SK-N-SH treated with all-trans-retinoic acid at 6 μM for 48 hours (cell line): ENCODE results near the gene CBX8.

ENCODE experiments used
- ATAC-seq: fragments of 200-7000 bp; cut with Tn5 transposase; 3 replicates; pipeline ENCODE4 v1.9.1; 2020; ENCODE audit warnings: mild to moderate bottlenecking, moderate library complexity
- ARNTL ChIP-seq: fragments of 450-650 bp; formaldehyde crosslinking; IDR thresholded peaks from 2 replicates; pipeline ENCODE4 v1.5.0; 2020; ENCODE audit warnings: low read depth, mild to moderate bottlenecking, moderate library complexity, borderline replicate concordance
- BACH2 ChIP-seq: fragments of 250-450 bp; sonication (Bioruptor Pico); IDR thresholded peaks from 2 replicates; pipeline ENCODE4 v1.9.0; 2021; ENCODE audit warnings: mild to moderate bottlenecking, borderline replicate concordance
- CSDC2 ChIP-seq: fragments of 250-450 bp; sonication (Bioruptor Pico); IDR thresholded peaks from 2 replicates; pipeline ENCODE4 v1.5.0; 2020; ENCODE audit warnings: mild to moderate bottlenecking, moderate library complexity
- ESRRG ChIP-seq: fragments of 250-450 bp; sonication (Bioruptor Pico); IDR thresholded peaks from 2 replicates; pipeline ENCODE4 v1.6.1; 2021; ENCODE audit warnings: mild to moderate bottlenecking
- GLIS3 ChIP-seq: fragments of 250-450 bp; sonication (Bioruptor Pico); IDR thresholded peaks from 2 replicates; pipeline ENCODE4 v1.5.0; 2020; ENCODE audit warnings: mild to moderate bottlenecking, moderate library complexity
- OSR1 ChIP-seq: fragments of 250-450 bp; sonication (Bioruptor Pico); IDR thresholded peaks from 2 replicates; pipeline ENCODE4 v1.8.0; 2022; ENCODE audit warnings: moderate library complexity, mild to moderate bottlenecking, inconsistent platforms
- PATZ1 ChIP-seq: fragments of 250-450 bp; sonication (Bioruptor Pico); IDR thresholded peaks from 2 replicates; pipeline ENCODE4 v1.8.0; 2020; ENCODE audit warnings: mild to moderate bottlenecking, moderate library complexity, borderline replicate concordance
- RARB ChIP-seq: fragments of 250-450 bp; sonication (Bioruptor Pico); IDR thresholded peaks from 2 replicates; pipeline ENCODE4 v1.8.0; 2021; ENCODE audit warnings: mild to moderate bottlenecking, moderate library complexity
- SNAI2 ChIP-seq: fragments of 250-450 bp; sonication (Bioruptor Pico); IDR thresholded peaks from 2 replicates; pipeline ENCODE4 v1.5.0; 2020; ENCODE audit warnings: mild to moderate bottlenecking, moderate library complexity
- TCF4 ChIP-seq: fragments of 250-450 bp; sonication (Bioruptor Pico); IDR thresholded peaks from 2 replicates; pipeline ENCODE4 v1.8.0; 2021; ENCODE audit warnings: mild to moderate bottlenecking, moderate library complexity, borderline replicate concordance
- ZC3H10 ChIP-seq: fragments of 250-450 bp; sonication (Bioruptor Pico); IDR thresholded peaks from 2 replicates; pipeline ENCODE4 v1.5.1; 2021; ENCODE audit warnings: mild to moderate bottlenecking, moderate library complexity
- ZFP3 ChIP-seq: fragments of 250-450 bp; sonication (Bioruptor Pico); IDR thresholded peaks from 2 replicates; pipeline ENCODE4 v1.5.0; 2020; ENCODE audit warnings: mild to moderate bottlenecking, moderate library complexity
- ZFP30 ChIP-seq: fragments of 450-650 bp; formaldehyde crosslinking; IDR thresholded peaks from 2 replicates; pipeline ENCODE4 v1.5.0; 2022; ENCODE audit warnings: mild to moderate bottlenecking, moderate library complexity
- ZNF565 ChIP-seq: fragments of 450-650 bp; formaldehyde crosslinking; conservative IDR thresholded peaks from 2 replicates; pipeline ENCODE4 v1.5.0; 2020; ENCODE audit warnings: low read depth, mild to moderate bottlenecking, moderate library complexity
- ZNF8 ChIP-seq: fragments of 450-650 bp; formaldehyde crosslinking; IDR thresholded peaks from 2 replicates; pipeline ENCODE4 v1.5.0; 2020; ENCODE audit warnings: mild to moderate bottlenecking, moderate library complexity
- TF ChIP-seq, protein P1 (sequence below): fragments of 250-450 bp; sonication (Bioruptor Pico); IDR thresholded peaks from 2 replicates; pipeline ENCODE4 v1.5.0; 2020; ENCODE audit warnings: mild to moderate bottlenecking, moderate library complexity
- TF ChIP-seq, protein P2 (sequence below): fragments of 250-450 bp; sonication (Bioruptor Pico); IDR thresholded peaks from 2 replicates; pipeline ENCODE4 v1.8.0; 2021; ENCODE audit warnings: low read depth, mild to moderate bottlenecking, moderate library complexity, borderline replicate concordance

CBX8 gene

DNA sequence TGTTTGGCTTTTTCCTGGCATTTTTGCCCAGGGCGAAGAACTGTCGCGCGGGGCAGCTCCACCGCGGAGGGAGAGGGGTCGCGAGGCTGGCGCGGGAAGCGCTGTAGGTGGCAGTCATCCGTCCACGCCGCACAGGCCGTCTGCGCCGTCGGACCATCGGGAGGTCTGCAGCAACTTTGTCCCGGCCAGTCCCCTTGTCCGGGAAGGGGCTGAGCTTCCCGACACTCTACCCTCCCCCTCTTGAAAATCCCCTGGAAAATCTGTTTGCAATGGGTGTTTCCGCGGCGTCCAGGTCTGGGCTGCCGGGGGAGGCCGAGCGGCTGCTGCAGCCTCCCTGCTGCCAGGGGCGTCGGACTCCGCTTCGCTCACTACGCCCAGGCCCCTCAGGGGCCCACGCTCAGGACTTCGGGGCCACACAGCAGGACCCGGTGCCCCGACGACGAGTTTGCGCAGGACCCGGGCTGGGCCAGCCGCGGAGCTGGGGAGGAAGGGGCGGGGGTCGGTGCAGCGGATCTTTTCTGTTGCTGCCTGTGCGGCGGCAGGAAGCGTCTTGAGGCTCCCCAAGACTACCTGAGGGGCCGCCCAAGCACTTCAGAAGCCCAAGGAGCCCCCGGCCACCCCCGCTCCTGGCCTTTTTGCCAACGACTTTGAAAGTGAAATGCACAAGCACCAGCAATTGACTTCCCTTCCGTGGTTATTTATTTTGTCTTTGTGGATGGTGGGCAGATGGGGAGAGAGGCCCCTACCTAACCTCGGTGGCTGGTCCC is 44.7 kb upstream of the CBX8 start:
- no peak for ATAC-seq
- TF ChIP-seq ZC3H10 (CRISPR knock-in tag): no peak
- TF ChIP-seq ARNTL (CRISPR knock-in tag): no peak
- no peak for TF ChIP-seq GLIS3 (CRISPR knock-in tag)
- TF ChIP-seq CSDC2 (CRISPR knock-in tag): no peak
- TF ChIP-seq ZNF565 (CRISPR knock-in tag): no peak
- TF ChIP-seq BACH2 (CRISPR knock-in tag): no peak
- no peak for TF ChIP-seq TCF4
- TF ChIP-seq ZFP3: no peak
- no peak for TF ChIP-seq OSR1 (CRISPR knock-in tag)
- no peak for TF ChIP-seq SNAI2

DNA sequence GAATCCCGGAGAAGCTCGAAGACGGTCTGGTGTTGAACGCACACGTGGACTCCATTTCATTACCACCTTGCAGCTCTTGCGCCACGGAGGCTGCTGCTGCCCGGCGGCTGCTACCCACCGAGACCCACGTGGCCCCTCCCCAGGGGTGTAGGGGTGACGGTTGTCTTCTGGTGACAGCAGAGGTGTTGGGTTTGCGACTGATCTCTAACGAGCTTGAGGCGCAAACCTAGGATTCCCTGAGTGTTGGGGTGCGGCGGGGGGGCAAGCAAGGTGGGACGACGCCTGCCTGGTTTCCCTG is 44.1 kb upstream of the CBX8 start:
- ATAC-seq: no peak
- TF ChIP-seq ZFP30 (no peak), PATZ1 (CRISPR knock-in tag) (no peak), ZNF8 (CRISPR knock-in tag) (no peak)
- TF ChIP-seq, all 23 proteins: peak for 0

- ATAC-seq: peak; percentile 5; the same call in 2 of the 3 replicates
- TF ChIP-seq ZFP3: no peak
- TF ChIP-seq ZNF8 (CRISPR knock-in tag): no peak
- no peak for TF ChIP-seq RARB
Measured at GRCh38 chr17:79840269-79840988, 43.6 kb upstream of the CBX8 start.

DNA sequence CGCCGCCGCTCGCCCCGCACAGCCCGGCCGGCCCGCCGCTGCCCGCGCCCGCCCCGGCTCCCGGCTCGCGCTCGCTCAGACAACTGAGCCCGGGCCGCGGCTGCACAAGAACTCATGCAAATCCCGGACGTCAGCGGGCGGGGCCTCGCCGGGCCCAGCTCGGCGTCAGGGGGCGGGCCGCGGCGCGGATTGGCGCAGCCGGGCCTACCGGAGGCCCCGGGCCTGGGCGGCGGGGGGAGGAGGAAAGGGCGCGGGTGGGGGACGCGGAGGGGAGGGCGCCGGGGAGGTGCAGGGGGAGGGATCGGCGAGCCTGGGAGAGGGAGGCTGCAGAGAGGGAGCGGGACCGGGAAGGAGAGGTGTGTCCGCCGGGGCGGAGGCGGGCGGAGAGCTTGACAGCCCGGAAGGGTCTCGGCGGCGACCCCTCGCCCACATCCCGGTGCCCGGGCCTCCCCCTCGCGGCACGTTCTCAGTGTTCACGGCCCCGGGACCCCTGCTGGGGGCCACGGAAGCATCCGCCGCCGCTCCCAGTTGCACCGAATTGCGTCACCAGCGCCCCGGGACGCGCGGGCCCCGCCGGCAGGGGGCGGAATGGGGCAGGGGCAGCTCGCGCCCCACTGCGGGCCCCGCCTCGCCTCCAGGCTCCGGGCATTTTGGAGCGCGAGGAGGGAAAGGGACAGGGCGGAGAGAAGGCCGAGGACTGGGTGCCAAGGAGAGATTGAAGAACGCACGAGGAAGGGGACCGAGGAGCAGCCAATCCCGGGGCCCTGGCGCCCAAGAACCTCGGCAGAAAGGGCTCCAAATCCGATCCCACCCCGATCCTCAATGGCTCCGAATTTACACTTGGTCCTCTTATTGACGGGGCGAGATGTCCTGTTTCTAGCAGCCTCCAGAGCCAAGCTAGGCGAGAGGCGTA is 42.7 kb upstream of the CBX8 start, which contains the start of gene CBX4:
CBX4 (minus strand) TSS at position 85 of the 913 bp plus-strand sequence. CDS start 189 bp downstream, outside the sequence.
- TF ChIP-seq, protein P1, sequence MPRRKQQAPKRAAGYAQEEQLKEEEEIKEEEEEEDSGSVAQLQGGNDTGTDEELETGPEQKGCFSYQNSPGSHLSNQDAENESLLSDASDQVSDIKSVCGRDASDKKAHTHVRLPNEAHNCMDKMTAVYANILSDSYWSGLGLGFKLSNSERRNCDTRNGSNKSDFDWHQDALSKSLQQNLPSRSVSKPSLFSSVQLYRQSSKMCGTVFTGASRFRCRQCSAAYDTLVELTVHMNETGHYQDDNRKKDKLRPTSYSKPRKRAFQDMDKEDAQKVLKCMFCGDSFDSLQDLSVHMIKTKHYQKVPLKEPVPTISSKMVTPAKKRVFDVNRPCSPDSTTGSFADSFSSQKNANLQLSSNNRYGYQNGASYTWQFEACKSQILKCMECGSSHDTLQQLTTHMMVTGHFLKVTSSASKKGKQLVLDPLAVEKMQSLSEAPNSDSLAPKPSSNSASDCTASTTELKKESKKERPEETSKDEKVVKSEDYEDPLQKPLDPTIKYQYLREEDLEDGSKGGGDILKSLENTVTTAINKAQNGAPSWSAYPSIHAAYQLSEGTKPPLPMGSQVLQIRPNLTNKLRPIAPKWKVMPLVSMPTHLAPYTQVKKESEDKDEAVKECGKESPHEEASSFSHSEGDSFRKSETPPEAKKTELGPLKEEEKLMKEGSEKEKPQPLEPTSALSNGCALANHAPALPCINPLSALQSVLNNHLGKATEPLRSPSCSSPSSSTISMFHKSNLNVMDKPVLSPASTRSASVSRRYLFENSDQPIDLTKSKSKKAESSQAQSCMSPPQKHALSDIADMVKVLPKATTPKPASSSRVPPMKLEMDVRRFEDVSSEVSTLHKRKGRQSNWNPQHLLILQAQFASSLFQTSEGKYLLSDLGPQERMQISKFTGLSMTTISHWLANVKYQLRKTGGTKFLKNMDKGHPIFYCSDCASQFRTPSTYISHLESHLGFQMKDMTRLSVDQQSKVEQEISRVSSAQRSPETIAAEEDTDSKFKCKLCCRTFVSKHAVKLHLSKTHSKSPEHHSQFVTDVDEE (CRISPR knock-in tag): no peak
- TF ChIP-seq ZFP3: peak; percentile 69
- peak; percentile 75; the same call in 1 of the 2 replicates for TF ChIP-seq CSDC2 (CRISPR knock-in tag)
- TF ChIP-seq ESRRG (CRISPR knock-in tag): 0 out of 2 replicates have a peak, but pooled peaks have one; percentile 25
- no peak for TF ChIP-seq SNAI2
- TF ChIP-seq, protein P2, sequence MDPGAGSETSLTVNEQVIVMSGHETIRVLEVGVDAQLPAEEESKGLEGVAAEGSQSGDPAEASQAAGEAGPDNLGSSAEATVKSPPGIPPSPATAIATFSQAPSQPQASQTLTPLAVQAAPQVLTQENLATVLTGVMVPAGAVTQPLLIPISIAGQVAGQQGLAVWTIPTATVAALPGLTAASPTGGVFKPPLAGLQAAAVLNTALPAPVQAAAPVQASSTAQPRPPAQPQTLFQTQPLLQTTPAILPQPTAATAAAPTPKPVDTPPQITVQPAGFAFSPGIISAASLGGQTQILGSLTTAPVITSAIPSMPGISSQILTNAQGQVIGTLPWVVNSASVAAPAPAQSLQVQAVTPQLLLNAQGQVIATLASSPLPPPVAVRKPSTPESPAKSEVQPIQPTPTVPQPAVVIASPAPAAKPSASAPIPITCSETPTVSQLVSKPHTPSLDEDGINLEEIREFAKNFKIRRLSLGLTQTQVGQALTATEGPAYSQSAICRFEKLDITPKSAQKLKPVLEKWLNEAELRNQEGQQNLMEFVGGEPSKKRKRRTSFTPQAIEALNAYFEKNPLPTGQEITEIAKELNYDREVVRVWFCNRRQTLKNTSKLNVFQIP (CRISPR knock-in tag): no peak
- peak; percentile 68 for ATAC-seq
